Suppressor macrophage (primary cell): ENCODE data around the gene PRRC2C.

Experiments used
- DNase-seq, 4 experiments: peaks; one replicate each; pipeline ENCODE4 v3.0.0-alpha.2; 2020 to 2022

PRRC2C gene

GRCh38 chr1:171640225-171640624, 154.9 kb downstream of the PRRC2C start:
- DNase-seq, result no peak

- DNase-seq, result no peak
Measured at GRCh38 chr1:171641076-171641864, 155.9 kb downstream of the PRRC2C start.

- DNase-seq, result no peak
Measured at GRCh38 chr1:171642197-171642596, 156.9 kb downstream of the PRRC2C start.
